HepG2 (cell line): Measurements from ENCODE around the gene MRPL54. TPM values are rescaled to one million over a fixed set of nuclear protein-coding genes. Genes with fewer than 3 reads are reported as not detected.
A peak's percentile ranks its signal among the peaks of the same experiment; 100 is the strongest.

Experiments used
- ADNP ChIP-seq: sonication (generic); formaldehyde crosslinking; IDR thresholded peaks from 2 replicates; pipeline ENCODE4 v1.4.0; 2020; ENCODE audit warnings: missing genetic modification reagents
- CAMTA2 ChIP-seq: sonication (generic); formaldehyde crosslinking; IDR thresholded peaks from 2 replicates; pipeline ENCODE4 v1.4.0; 2020; ENCODE audit warnings: mild to moderate bottlenecking, missing genetic modification reagents, borderline replicate concordance
- CBX2 ChIP-seq, 2 experiments: fragments of 200-600 bp in 1 of 2; sonication (generic); formaldehyde crosslinking in 1 of 2; IDR thresholded peaks; 2 replicates each; pipeline versions ENCODE4 v1.7.0 to v1.8.1; 2018 to 2022; ENCODE audit warnings: low read depth in 2 of 2, low read length in 1 of 2, mild to moderate bottlenecking in 1 of 2, missing genetic modification reagents in 1 of 2
- FLYWCH1 ChIP-seq: sonication (generic); formaldehyde crosslinking; IDR thresholded peaks from 2 replicates; pipeline ENCODE4 v1.8.1; 2023; ENCODE audit warnings: mild to moderate bottlenecking, missing genetic modification reagents
- GFI1 ChIP-seq: sonication (generic); formaldehyde crosslinking; IDR thresholded peaks from 2 replicates; pipeline ENCODE4 v1.5.0; 2020; ENCODE audit warnings: missing genetic modification reagents, mild to moderate bottlenecking, borderline replicate concordance
- HINFP ChIP-seq: sonication (generic); formaldehyde crosslinking; IDR thresholded peaks from 2 replicates; pipeline ENCODE4 v1.4.0; 2020; ENCODE audit warnings: low read depth, mild to moderate bottlenecking, missing genetic modification reagents
- HMGXB4 ChIP-seq, 2 experiments: sonication (generic) in 1 of 2; formaldehyde crosslinking in 1 of 2; IDR thresholded peaks; 2 replicates each; pipeline versions ENCODE4 v1.4.0 to v1.6.1; 2018 to 2020; ENCODE audit warnings: missing genetic modification reagents in 2 of 2, borderline replicate concordance in 1 of 2, low read depth in 1 of 2, mild to moderate bottlenecking in 1 of 2, missing biosample characterization in 1 of 2
- LCORL ChIP-seq, 2 experiments: fragments of 450-650 bp in 1 of 2; sonication (generic) in 1 of 2; formaldehyde crosslinking in 1 of 2; IDR thresholded peaks; 2 replicates each; pipeline versions ENCODE4 v1.5.0 to v1.6.1; 2017 to 2020; ENCODE audit warnings: antibody characterized with exemption in 1 of 2, missing genetic modification reagents in 1 of 2
- MTA3 ChIP-seq: sonication (generic); formaldehyde crosslinking; IDR thresholded peaks from 2 replicates; pipeline ENCODE4 v1.4.0; 2020; ENCODE audit warnings: missing genetic modification reagents
- MZF1 ChIP-seq: sonication (generic); formaldehyde crosslinking; IDR thresholded peaks from 2 replicates; pipeline ENCODE4 v1.8.1; 2023; ENCODE audit warnings: mild to moderate bottlenecking, missing genetic modification reagents, borderline replicate concordance
- NFE2 ChIP-seq: sonication (generic); formaldehyde crosslinking; IDR thresholded peaks from 2 replicates; pipeline ENCODE4 v1.4.0; 2020; ENCODE audit warnings: missing genetic modification reagents
- NFYB ChIP-seq: sonication (generic); formaldehyde crosslinking; IDR thresholded peaks from 2 replicates; pipeline ENCODE4 v1.4.0; 2020; ENCODE audit warnings: missing genetic modification reagents
- PLRG1 ChIP-seq: fragments of 450-650 bp; conservative IDR thresholded peaks from 2 replicates; pipeline ENCODE4 v1.6.1; 2016
- SMC3 ChIP-seq: IDR thresholded peaks from 2 replicates; pipeline ENCODE4 v1.6.1; 2011; ENCODE audit warnings: low read length, improper control_type of control experiment
- U2AF1 ChIP-seq: fragments of 200-400 bp; formaldehyde crosslinking; optimal IDR thresholded peaks from 2 replicates; pipeline ENCODE3; 2017; ENCODE audit warnings: mild to moderate bottlenecking, low read depth, low read length
- ZNF10 ChIP-seq: sonication (generic); formaldehyde crosslinking; IDR thresholded peaks from 2 replicates; pipeline ENCODE4 v1.4.0; 2020; ENCODE audit warnings: mild to moderate bottlenecking, low read depth, missing genetic modification reagents, borderline replicate concordance
- ZNF383 ChIP-seq: sonication (generic); formaldehyde crosslinking; IDR thresholded peaks from 2 replicates; pipeline ENCODE4 v1.4.0; 2020; ENCODE audit warnings: missing genetic modification reagents, mild to moderate bottlenecking, borderline replicate concordance
- ZNF652 ChIP-seq: IDR thresholded peaks from 2 replicates; pipeline ENCODE4 v1.6.1; 2016; ENCODE audit warnings: low read depth, borderline replicate concordance
- ZNF775 ChIP-seq: sonication (generic); formaldehyde crosslinking; IDR thresholded peaks from 2 replicates; pipeline ENCODE4 v1.4.0; 2020; ENCODE audit warnings: missing genetic modification reagents, mild to moderate bottlenecking, moderate library complexity, borderline replicate concordance
- polyA plus RNA-seq, 8 experiments: library from polyadenylated mRNA; depleted of rRNA in 3 of 8; stranded (reverse) in 7 of 8; unstranded in 1 of 8; fragments of >200 nt; fragmentation: Illumina TruSeq in 4 of 8; extraction: Trizol in 4 of 8; gene quantifications; 2 replicates each; pipeline versions ENCODE4 v1.2.1 to v1.2.3, GENCODE V29; 2011 to 2016; ENCODE audit warnings: low read depth in 4 of 8, missing spikeins in 1 of 8, mixed read lengths in 1 of 8; ENCODE audit not compliant: insufficient read depth in 1 of 8
- total RNA-seq, 5 experiments: library from RNA; depleted of rRNA; stranded (reverse); fragments of >200 nt; fragmentation: Illumina TruSeq; extraction: Trizol; gene quantifications; 2 replicates each; pipeline ENCODE4 v1.2.3, GENCODE V29; 2016; ENCODE audit warnings: low read depth in 1 of 5
- TF ChIP-seq, protein P1 (sequence below): sonication (generic); formaldehyde crosslinking; IDR thresholded peaks from 2 replicates; pipeline ENCODE4 v1.4.0; 2020; ENCODE audit warnings: mild to moderate bottlenecking, missing genetic modification reagents

The MRPL54 gene
- total and polyA plus RNA-seq, 2 of the 13 experiments (the other 11 are each of a cell fraction or from before 2014, with no cell fraction given): 36.8 to 66.9 TPM

- TF ChIP-seq FLYWCH1 (no peak), ZNF383 (no peak), LCORL (IDR thresholded peaks at IDR 0.05) (no peak), LCORL (CRISPR knock-in tag; IDR thresholded peaks at IDR 0.05) (peak; percentile 18; the same call in 1 of the 2 replicates), NFE2 (CRISPR knock-in tag) (no peak), ADNP (no peak), NFYB (no peak), MTA3 (no peak), U2AF1 (no peak), CAMTA2 (CRISPR knock-in tag) (0 out of 2 replicates have a peak, but pooled peaks have one; percentile 37), HMGXB4 (CRISPR knock-in tag; IDR thresholded peaks at IDR 0.05; ENCODE audit: borderline replicate concordance in 1 of 2, low read depth in 1 of 2) (peak in 1 of 2 experiments; percentile 10; a peak in 1 of 4 replicates), HINFP (CRISPR knock-in tag) (no peak), PLRG1 (no peak), MZF1 (no peak), ZNF775 (CRISPR knock-in tag) (no peak), ZNF652 (CRISPR knock-in tag) (no peak), ZNF10 (no peak), SMC3 (no peak), GFI1 (CRISPR knock-in tag) (no peak), CBX2 (IDR thresholded peaks at IDR 0.05; ENCODE audit: low read depth, low read length) (no peak), CBX2 (CRISPR knock-in tag; IDR thresholded peaks at IDR 0.05; ENCODE audit: low read depth) (no peak)
- TF ChIP-seq, protein P1, sequence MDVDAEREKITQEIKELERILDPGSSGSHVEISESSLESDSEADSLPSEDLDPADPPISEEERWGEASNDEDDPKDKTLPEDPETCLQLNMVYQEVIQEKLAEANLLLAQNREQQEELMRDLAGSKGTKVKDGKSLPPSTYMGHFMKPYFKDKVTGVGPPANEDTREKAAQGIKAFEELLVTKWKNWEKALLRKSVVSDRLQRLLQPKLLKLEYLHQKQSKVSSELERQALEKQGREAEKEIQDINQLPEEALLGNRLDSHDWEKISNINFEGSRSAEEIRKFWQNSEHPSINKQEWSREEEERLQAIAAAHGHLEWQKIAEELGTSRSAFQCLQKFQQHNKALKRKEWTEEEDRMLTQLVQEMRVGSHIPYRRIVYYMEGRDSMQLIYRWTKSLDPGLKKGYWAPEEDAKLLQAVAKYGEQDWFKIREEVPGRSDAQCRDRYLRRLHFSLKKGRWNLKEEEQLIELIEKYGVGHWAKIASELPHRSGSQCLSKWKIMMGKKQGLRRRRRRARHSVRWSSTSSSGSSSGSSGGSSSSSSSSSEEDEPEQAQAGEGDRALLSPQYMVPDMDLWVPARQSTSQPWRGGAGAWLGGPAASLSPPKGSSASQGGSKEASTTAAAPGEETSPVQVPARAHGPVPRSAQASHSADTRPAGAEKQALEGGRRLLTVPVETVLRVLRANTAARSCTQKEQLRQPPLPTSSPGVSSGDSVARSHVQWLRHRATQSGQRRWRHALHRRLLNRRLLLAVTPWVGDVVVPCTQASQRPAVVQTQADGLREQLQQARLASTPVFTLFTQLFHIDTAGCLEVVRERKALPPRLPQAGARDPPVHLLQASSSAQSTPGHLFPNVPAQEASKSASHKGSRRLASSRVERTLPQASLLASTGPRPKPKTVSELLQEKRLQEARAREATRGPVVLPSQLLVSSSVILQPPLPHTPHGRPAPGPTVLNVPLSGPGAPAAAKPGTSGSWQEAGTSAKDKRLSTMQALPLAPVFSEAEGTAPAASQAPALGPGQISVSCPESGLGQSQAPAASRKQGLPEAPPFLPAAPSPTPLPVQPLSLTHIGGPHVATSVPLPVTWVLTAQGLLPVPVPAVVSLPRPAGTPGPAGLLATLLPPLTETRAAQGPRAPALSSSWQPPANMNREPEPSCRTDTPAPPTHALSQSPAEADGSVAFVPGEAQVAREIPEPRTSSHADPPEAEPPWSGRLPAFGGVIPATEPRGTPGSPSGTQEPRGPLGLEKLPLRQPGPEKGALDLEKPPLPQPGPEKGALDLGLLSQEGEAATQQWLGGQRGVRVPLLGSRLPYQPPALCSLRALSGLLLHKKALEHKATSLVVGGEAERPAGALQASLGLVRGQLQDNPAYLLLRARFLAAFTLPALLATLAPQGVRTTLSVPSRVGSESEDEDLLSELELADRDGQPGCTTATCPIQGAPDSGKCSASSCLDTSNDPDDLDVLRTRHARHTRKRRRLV (CRISPR knock-in tag): no peak; the same call in 1 of the 2 replicates
Observed at GRCh38 chr19:3762501-3763459, at the start of gene MRPL54 (continued).
